ENCODE measurements around the gene EVI5L.

EVI5L gene

GRCh38 chr19:7829561-7830271 lies at the start of gene EVI5L:
TSS of gene EVI5L (plus strand) at chr19:7830218. CDS start at chr19:7846543, 16,325 bp downstream.
- in situ Hi-C loops (cut with HindIII; ENCODE audit: low sequenced_read_pairs): no loop called here

DNA sequence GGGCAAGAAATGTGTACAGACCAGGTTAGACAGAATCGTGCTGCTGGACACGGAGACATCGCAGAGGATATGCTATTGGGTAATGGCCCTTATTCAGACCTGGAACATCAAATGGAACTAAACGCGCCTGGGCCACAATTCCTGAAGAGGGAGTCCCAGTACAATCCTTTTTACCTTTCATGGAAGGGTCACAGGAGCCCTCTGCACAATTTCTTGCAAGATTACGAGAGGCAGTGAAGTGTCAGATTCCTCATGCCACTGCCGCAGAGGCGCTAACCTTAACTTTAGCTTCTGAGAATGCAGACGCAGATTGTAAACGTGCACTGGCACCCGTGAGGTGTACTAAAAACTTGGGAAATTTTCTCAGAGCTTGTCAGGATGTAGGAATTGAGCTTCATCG lies 48.9 kb upstream of the EVI5L start:
- in situ Hi-C loops (cut with HindIII; ENCODE audit: low sequenced_read_pairs): no loop called here

DNA sequence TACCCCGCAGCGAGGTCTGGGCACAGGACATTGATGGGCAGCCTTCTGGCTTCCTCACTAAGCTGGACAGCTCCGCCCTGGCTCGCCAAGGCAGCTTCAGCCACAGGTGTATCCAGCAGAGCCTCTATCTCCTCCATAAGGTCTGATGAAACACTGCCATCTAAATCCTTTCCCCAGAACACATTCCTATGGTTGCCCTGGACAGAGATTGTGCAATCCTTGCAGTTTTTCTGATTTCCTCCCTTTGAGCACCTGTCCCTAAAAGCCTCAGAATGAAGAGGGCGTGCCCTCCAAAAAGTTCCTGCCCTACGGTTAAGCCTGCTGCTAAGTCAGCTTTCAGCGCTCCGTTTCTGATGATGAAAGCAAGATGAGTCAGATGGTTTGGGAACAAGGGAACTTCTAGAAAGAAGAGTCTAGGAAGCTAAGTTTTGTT lies 46.0 kb upstream of the EVI5L start:
- in situ Hi-C loops (cut with HindIII; ENCODE audit: low sequenced_read_pairs): no loop called here

DNA sequence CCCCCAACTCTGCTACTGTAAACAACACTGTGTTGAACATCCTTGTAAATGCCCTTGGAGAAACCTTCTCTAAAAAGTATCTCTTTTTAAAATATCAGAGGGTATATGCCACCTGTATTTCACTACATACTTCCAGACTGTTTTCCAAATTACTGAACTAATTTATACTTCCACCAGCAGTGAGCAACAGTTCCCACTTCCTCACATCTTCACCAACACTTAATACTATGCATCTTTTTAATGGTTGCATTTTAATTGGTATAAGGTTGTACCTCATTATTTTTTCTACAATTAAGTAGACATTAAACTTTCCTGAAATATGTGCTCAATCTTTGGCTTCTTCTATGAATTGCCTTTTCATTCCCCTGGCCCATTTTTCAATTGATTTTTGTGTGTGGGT lies 45.2 kb upstream of the EVI5L start:
- in situ Hi-C loops (cut with HindIII; ENCODE audit: low sequenced_read_pairs): no loop called here

- in situ Hi-C loops (cut with HindIII; ENCODE audit: low sequenced_read_pairs): no loop called here
Observed at GRCh38 chr19:7787141-7787540, 42.9 kb upstream of the EVI5L start.

- in situ Hi-C loops (cut with HindIII; ENCODE audit: low sequenced_read_pairs): no loop called here
Observed at GRCh38 chr19:7787602-7788177, 42.3 kb upstream of the EVI5L start.

- in situ Hi-C loops (cut with HindIII; ENCODE audit: low sequenced_read_pairs): no loop called here
Observed at GRCh38 chr19:7788178-7788932, 41.7 kb upstream of the EVI5L start.

DNA sequence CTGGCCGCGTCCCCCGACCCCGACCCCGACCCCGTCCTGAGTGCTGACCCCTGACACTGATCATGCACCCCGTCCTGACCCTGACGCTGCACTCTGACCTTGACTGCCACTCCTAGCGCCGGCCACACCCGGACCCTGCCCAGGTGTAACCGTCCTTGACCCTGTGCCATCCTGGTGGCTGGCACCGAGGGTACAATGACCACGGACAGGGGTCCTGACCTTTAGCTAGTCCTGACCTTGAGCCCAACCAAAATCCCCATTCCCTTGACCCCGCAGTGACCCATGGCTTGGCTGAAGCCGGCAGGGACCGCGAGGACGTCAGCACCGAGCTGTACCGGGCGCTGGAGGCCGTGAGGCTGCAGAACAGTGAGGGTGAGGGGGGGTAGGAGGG lies 41.1 kb upstream of the EVI5L start:
- in situ Hi-C loops (cut with HindIII; ENCODE audit: low sequenced_read_pairs): no loop called here

GRCh38 chr19:7789447-7789846 lies 40.6 kb upstream of the EVI5L start:
- in situ Hi-C loops (cut with HindIII; ENCODE audit: low sequenced_read_pairs): no loop called here

GRCh38 chr19:7790416-7790815 lies 39.6 kb upstream of the EVI5L start:
- in situ Hi-C loops (cut with HindIII; ENCODE audit: low sequenced_read_pairs): loop anchor here (5.0 kb wide), 2 partner anchors 53 to 93 kb away; no protein-coding TSS in a partner anchor

DNA sequence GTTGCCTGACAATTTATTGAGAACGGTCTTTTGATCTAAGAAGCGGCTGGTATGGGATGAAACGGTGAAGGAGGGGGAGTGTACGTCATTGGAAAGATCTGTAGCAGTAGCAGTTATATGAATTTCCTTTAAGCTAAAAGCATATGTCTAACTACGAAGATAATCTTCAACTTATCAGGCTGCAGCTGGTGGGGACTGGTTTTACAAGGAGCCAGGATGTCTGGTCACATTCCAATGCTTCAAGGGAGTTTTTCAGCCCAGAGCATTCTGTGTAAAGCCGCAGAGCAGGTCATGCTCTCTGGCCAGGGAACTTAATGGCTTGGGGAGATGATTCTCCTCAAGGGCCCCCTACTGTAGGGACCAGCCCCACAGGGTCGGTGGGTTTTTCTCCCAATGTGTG lies 37.7 kb upstream of the EVI5L start:
- in situ Hi-C loops (cut with HindIII; ENCODE audit: low sequenced_read_pairs): loop anchor here (5.0 kb wide), 2 partner anchors 55 to 95 kb away; no protein-coding TSS in a partner anchor

DNA sequence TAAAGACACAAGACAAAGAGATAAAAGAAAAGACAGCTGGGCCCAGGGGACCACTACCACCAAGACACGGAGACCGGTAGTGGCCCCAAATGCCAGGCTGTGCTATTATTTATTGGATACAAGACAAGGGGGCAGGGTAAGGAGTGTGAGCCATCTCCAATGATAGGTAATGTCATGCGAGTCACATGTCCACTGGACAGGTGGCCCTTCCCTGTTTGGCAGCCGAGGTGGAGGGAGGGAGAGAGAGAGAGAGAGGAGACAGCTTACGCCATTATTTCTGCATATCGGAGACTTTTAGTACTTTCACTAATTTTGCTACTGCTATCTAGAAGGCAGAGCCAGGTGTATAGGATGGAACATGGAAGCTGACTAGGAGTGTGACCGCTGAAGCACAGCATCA lies 37.3 kb upstream of the EVI5L start:
- in situ Hi-C loops (cut with HindIII; ENCODE audit: low sequenced_read_pairs): loop anchor here (5.0 kb wide), 2 partner anchors 55 to 95 kb away; no protein-coding TSS in a partner anchor

- in situ Hi-C loops (cut with HindIII; ENCODE audit: low sequenced_read_pairs): loop anchor here (5.0 kb wide), 2 partner anchors 56 to 96 kb away; no protein-coding TSS in a partner anchor
Observed at GRCh38 chr19:7793493-7793892, 36.5 kb upstream of the EVI5L start.

- in situ Hi-C loops (cut with HindIII; ENCODE audit: low sequenced_read_pairs): no loop called here
Observed at GRCh38 chr19:7795555-7796161, 34.4 kb upstream of the EVI5L start.

- in situ Hi-C loops (cut with HindIII; ENCODE audit: low sequenced_read_pairs): loop anchor here (25.0 kb wide), 1 partner anchor 437 kb away; no protein-coding TSS in a partner anchor
Observed at GRCh38 chr19:7799640-7800355, 30.2 kb upstream of the EVI5L start.

GRCh38 chr19:7801020-7801570 lies 28.9 kb upstream of the EVI5L start:
- in situ Hi-C loops (cut with HindIII; ENCODE audit: low sequenced_read_pairs): loop anchor here (25.0 kb wide), 1 partner anchor 439 kb away; no protein-coding TSS in a partner anchor

GRCh38 chr19:7806234-7806633 lies 23.8 kb upstream of the EVI5L start:
- in situ Hi-C loops (cut with HindIII; ENCODE audit: low sequenced_read_pairs): loop anchor here (25.0 kb wide), 1 partner anchor 444 kb away; no protein-coding TSS in a partner anchor

DNA sequence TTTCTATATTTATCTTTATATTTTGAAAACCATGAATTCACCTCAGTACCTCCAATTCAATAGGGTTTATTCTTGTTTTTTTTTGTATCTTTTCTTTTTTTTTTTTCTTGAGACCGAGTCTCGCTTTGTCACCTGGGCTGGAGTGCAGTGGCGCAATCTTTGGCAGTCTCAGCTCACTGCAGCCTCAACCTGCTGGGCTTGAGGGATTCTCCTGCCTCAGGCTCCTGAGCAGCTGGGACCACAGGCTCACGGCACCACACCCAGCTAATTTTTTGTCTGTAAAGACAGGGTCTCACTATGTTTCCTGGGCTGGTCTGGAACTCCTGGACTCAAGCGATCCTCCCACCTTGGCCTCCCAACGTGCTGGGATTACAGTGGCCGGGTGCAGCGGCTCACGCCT lies 23.1 kb upstream of the EVI5L start:
- in situ Hi-C loops (cut with HindIII; ENCODE audit: low sequenced_read_pairs): loop anchor here (25.0 kb wide), 1 partner anchor 445 kb away; no protein-coding TSS in a partner anchor

- in situ Hi-C loops (cut with HindIII; ENCODE audit: low sequenced_read_pairs): loop anchor here (25.0 kb wide), 1 partner anchor 446 kb away; no protein-coding TSS in a partner anchor
Observed at GRCh38 chr19:7808108-7808507, 21.9 kb upstream of the EVI5L start.

DNA sequence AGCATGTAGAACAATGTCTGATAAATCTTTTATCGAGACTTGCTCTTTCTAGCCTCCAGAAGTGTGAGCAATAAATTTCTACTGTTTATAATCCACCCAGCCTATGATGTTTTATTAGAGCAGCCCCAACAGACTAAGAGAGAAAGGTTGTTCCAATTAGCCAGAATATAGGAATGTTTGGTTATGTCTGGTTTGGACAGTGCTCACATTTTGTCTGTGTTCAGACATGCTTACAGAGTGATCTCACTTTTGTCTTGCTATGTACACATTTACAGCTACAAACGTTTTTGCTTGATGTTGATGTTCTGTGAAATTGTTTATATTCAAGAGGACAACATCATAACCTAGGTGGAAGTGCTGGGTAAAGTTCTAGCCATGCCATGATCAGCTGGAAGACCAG lies 18.0 kb upstream of the EVI5L start:
- in situ Hi-C loops (cut with HindIII; ENCODE audit: low sequenced_read_pairs): loop anchor here (10.0 to 25.0 kb wide), 2 partner anchors 227 to 450 kb away; no protein-coding TSS in a partner anchor

Measured in endothelial cell of hepatic sinusoid (primary cell).